Measurements from ENCODE around the gene PCCA.
A peak's percentile ranks its signal among the peaks of the same experiment; 100 is the strongest.
"Not testable (repeated sequence)": the region's sequence is repeated elsewhere in the genome, so short reads cannot be mapped to it uniquely, and the experiment has no call there.

Gene PCCA

DNA sequence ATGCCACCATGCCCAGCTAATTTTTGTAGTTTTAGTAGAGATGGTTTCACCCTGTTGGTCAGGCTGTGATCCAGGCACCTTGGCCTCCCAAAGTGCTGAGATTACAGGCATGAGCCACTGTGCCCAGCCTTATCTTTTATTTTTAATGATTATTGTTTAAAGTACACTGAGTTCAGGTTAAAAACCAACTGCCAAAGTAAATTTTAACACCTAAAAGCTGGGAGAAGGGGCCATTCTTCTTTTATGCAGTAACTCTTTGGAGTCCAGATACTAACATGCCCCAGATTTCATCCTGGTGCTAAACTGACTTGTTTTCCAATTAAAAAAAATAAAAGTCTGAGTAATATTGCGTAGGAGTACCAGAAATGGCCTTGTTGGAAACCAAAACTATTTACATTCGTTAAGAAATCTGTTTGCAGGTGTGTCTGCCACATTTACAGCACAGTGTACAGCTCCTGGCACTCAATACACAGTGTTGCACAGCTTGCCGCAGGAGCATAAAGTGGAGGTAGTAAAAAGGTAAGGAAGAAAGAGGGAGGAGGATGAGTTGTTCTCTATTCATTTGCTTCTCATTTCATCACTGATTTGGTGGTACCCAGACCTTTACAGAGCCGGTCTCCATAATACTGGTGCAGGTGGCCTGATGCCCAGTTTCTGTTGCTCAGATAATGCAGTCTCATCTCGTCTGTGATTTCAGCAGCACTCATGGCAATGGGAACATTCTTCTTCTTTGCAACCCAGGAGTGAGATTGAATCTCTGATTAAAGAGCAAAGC, 108.9 kb downstream of the PCCA start:
- no peak for DNase-seq

- no peak for DNase-seq
Measured at GRCh38 chr13:100203696-100204367, 114.9 kb downstream of the PCCA start.

GRCh38 chr13:100208002-100208401, 119.1 kb downstream of the PCCA start:
- no peak for DNase-seq

DNA sequence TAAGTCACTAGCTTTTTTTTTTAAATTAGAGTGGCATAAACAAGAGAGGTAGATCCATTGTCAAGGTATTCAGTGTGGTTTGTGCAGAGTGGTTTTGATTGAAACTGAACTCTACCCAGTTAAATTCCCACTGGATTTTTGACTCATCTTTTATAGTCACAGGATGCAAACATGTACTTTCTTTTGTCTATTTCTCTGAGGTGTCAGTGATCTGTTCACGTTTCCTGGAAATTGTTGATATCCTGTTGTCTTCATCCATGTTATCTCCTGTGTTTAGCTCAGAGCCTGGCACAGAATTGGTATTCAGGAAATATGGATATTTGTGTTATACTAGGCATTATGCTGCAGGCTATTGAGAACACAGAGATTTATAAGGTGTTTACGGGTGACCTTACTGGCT, 119.7 kb downstream of the PCCA start:
- DNase-seq, result no peak

GRCh38 chr13:100209857-100210825, 121.2 kb downstream of the PCCA start:
- DNase-seq, result no peak

- no peak for DNase-seq
Measured at GRCh38 chr13:100211016-100211710, 122.3 kb downstream of the PCCA start.

DNA sequence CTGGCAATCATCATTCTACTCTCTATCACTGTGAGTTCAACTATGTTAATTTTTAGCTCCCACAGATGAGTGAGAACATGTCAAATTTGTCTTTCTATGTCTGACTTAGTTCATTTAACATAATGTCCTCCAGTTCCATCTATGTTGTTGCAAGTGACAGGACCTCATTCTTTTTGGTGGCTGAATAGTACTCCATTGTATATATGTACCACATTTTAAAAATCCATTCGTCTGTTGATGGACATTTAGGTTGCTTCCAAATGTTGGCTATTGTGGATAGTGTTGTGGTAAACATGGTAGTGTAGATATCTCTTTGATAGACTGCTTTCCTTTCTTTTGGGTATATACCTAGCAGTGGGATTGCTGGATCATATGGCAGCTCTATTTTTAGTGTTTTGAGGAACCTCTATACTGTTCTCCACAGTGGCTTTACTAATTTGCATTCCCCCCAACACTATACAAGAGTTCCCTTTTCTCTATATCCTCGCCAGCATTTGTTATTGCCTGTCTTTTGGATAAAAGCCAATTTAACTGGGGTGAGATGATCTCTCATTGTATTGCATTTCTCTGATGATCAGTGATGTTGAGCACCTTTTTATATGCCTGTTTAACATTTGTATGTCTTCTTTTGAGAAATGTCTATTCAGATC, 124.1 kb downstream of the PCCA start:
- DNase-seq, result no peak

GRCh38 chr13:100213576-100213975, 124.7 kb downstream of the PCCA start:
- no peak for DNase-seq

DNA sequence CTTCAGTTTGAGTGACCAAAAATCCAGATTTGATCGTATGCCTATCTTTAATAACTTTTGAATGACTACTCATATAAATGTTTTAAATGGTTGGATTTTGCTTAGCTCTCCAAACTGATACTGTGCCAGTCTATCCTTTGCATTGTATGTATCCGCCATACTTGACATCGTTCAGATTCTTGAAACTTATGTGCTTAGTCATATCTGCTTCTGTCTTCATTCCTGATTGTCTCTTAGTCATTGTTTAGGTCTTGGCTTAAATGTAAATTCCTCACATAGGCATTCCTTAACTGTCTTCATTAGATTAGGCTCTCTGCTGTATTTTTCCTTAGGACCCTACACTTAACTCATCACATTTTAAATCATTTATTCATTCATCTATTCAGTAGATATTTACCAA, 126.0 kb downstream of the PCCA start:
- no peak for DNase-seq

DNA sequence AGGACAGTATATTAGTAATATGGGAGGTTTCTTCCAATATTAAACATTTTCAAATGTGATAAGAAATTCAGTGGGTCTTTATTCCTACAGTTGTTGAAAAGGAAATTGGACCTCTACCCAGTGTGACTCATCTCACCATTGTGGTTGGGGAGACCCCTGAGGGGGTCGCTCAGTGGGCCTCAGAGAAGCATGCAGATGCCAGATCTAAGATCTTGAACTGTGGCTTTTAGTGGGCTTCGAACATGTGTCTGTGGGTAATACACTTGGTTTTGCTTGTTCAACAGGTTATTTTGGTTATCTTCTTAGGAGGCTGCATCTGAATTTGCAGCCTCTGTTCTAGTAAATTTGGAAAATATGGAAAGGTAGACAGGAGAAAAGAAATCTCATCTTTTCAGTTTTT, 132.3 kb downstream of the PCCA start:
- DNase-seq, result no peak

- not testable (repeated sequence) for DNase-seq
Measured at GRCh38 chr13:100223966-100224530, 135.2 kb downstream of the PCCA start.

- no peak for DNase-seq
Measured at GRCh38 chr13:100229603-100230002, 140.7 kb downstream of the PCCA start.

DNA sequence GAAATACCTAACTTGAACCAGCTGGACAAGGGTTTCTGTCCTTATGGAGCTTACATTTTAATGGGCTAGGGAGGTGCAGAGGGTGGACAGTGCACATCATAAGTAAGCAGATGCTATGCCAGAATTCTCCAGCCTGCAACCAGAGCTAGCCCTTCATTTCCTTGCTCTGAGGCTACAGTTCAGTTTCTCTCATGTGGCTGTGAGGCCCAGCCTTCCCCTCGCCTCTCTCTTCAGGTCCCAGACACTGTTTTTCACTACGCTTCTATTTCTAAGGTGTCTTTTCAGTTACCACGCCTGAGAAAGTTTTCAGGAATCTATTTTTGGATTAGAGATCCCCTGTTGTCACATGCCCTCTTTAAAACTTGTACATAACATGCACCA, 141.9 kb downstream of the PCCA start:
- no peak for DNase-seq

GRCh38 chr13:100231176-100231575, 142.3 kb downstream of the PCCA start:
- no peak for DNase-seq

DNA sequence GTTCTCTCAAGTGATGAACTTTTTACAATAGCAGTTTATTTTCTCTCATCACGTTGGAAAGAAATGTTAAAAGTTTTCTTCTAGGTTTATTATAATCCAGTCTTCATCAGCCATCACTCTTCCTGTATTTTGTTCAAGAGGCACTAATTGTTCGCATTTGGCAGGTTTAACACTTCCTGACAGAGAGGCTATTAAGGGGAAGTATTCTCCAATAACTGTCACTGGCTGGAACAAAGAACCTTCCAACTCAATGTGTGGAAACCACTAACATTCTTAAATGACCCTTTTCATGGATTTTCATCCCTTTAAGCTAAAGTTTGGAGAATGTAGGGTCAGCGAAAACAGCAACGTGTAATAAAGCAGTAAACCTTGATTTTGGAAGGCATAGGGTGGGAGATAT, 145.1 kb downstream of the PCCA start:
- DNase-seq, result peak; percentile 51

DNA sequence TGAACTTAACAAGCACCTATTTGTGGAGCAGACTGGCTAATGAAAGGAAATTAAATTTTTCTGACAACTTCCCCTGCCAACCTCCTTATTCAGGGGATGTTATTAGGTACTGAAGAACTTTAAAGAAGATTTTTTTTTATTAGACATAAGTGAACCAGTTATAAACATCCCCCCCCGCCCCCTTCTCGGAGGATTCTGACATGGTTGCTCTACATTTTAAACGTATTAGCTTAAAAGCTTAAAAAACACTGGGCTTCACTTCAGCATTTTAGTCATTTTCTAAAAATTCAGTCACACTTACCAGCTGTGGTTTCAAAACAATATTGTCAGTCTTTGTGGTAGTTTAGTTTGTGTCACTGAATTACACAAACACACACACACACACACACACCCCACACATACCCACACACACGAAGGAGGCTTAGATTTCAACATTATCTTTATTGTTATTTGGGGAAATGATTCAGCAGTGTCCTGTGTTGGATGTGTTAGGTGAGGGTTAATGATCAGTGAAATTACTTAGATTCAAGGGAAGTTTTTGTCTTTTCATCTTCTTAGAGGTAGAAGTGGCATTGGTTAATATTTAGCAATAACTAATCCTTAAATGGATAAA, 145.7 kb downstream of the PCCA start:
- DNase-seq, result no peak

- DNase-seq, result peak; percentile 79
Measured at GRCh38 chr13:100235311-100235901, 146.5 kb downstream of the PCCA start.

DNA sequence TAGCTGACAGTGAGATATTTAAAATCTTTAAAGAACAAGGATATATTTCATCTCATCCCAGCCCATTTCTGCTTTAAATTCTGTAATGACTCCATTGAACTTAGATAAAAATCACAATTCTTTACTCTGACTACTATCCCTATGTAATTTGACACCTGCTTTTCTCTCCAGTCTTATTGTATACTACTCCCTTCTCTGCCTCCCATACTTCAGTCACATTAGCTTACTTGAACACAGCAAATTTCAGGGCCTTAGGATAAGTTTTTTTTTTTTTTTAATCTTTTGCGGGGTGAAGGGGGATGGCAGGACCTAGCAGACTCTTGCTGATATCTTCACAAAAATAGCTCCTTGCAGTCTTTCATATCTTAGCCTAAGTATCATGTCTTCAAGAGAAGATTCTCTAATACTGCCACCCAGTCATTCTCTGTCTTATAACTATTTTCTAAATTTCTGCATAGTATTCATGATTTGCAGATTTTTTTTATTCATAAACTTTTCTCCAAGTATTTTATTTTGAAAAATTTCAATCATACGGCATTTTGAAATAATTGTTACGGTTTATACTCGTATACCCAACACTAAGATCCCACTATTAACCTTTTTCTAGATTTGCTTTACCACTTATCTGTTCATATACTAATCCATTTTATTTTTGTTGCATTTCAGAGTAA, 151.4 kb downstream of the PCCA start:
- peak; percentile 5 for DNase-seq

DNA sequence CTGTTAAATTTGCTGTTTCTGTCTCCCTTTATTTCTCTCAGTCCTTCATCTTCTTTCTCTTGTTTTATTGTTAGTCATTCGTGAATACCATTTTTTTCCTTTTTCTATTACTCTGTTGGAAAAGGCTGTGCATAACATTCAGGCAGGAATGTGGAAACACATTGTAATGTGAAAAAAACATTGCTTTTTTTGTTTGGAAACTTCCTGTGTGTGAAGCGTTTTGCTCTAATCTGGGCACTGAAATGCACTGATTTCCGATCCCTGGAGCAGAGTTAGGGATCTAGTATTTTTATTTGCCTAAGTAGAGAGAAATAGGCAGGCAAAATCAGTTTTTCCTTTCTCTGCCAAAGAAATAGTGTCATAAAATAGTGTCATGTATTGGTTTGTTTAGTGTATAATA, 155.5 kb downstream of the PCCA start:
- no peak for DNase-seq

DNA sequence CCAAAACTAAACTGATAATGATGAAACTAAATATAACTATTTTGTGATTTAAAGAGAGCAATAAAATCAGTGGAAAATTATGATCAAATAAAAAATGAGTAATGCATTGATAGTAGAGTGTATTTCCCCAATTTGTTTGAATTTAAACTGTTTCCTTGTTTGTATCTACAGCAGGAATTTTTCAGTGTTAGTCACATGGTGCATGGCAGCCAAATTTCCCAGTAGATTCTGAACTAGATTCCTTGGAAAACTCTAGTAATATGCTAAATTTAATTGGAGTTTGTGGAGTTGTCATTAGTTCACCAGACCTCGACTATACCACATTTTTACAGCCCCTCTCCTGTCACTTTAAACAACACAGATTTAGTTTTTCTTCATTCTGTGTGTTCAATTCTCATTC, 156.2 kb downstream of the PCCA start:
- no peak for DNase-seq

Data from NCI-H146 (cell line).